HG03060 (cell line): ENCODE measurements around the gene CCDC60.

Experiments
- ATAC-seq: cut with Tn5 transposase; IDR thresholded peaks from one replicate; pipeline ENCODE4 v1.9.1; 2021; ENCODE audit warnings: low read depth, moderate number of reproducible peaks; ENCODE audit not compliant: unreplicated experiment

The CCDC60 gene

GRCh38 chr12:119334430-119335170, at the start of gene CCDC60:
TSS of gene CCDC60 (plus strand) at chr12:119334729. CDS start at chr12:119335177, 448 bp downstream.
- no peak for ATAC-seq

GRCh38 chr12:119288576-119288975, 46.0 kb upstream of the CCDC60 start:
- ATAC-seq, result no peak

- no peak for ATAC-seq
These were observed 41.5 kb upstream of the CCDC60 start for GRCh38 chr12:119292893-119293630.

GRCh38 chr12:119294211-119294610, 40.3 kb upstream of the CCDC60 start:
- no peak for ATAC-seq

GRCh38 chr12:119296535-119296934, 38.0 kb upstream of the CCDC60 start:
- ATAC-seq, result no peak

GRCh38 chr12:119299130-119299529, 35.4 kb upstream of the CCDC60 start:
- ATAC-seq, result no peak

- no peak for ATAC-seq
These were observed 33.1 kb upstream of the CCDC60 start for GRCh38 chr12:119301379-119301778.

GRCh38 chr12:119302451-119303080, 32.0 kb upstream of the CCDC60 start:
- ATAC-seq, result no peak

GRCh38 chr12:119306593-119306992, 27.9 kb upstream of the CCDC60 start:
- no peak for ATAC-seq

- ATAC-seq, result no peak
These were observed 26.8 kb upstream of the CCDC60 start for GRCh38 chr12:119307747-119308146.

GRCh38 chr12:119308708-119309456, 25.6 kb upstream of the CCDC60 start:
- no peak for ATAC-seq

- no peak for ATAC-seq
These were observed 22.7 kb upstream of the CCDC60 start for GRCh38 chr12:119311878-119312277.

GRCh38 chr12:119312904-119313303, 21.6 kb upstream of the CCDC60 start:
- no peak for ATAC-seq

- no peak for ATAC-seq
These were observed 20.2 kb upstream of the CCDC60 start for GRCh38 chr12:119314290-119314689.

- no peak for ATAC-seq
These were observed 14.9 kb upstream of the CCDC60 start for GRCh38 chr12:119319638-119320037.

GRCh38 chr12:119320678-119321077, 13.9 kb upstream of the CCDC60 start:
- no peak for ATAC-seq

- no peak for ATAC-seq
These were observed 12.2 kb upstream of the CCDC60 start for GRCh38 chr12:119322301-119322723.

GRCh38 chr12:119325813-119326212, 8.7 kb upstream of the CCDC60 start:
- no peak for ATAC-seq

- no peak for ATAC-seq
These were observed 8.2 kb upstream of the CCDC60 start for GRCh38 chr12:119326341-119326740.

GRCh38 chr12:119327471-119327870, 7.1 kb upstream of the CCDC60 start:
- no peak for ATAC-seq

- no peak for ATAC-seq
These were observed 6.4 kb upstream of the CCDC60 start for GRCh38 chr12:119328111-119328510.
